Endothelial cell of umbilical vein (primary cell): ENCODE data around the gene DNAJC18. TPM values are rescaled to one million over a fixed set of nuclear protein-coding genes. Genes with fewer than 3 reads are reported as not detected.

Experiments used
- BruUV-seq: library from RNA; stranded (reverse); fragments of 400-500 nt; replicated peaks from 2 replicates; lab custom pipeline; 2021; lab: Mats Ljungman, UMichigan
- CTCF ChIA-PET: fragments of 300-600, 350-600 bp; sonication (Branson Sonifier 250); formaldehyde crosslinking; loops from one replicate; lab custom pipeline; 2021; ENCODE audit warnings: antibody characterized with exemption, inconsistent platforms; lab: Charles Lee
- POLR2A ChIA-PET: fragments of 300-600, 350-600 bp; sonication (Branson Sonifier 250); formaldehyde crosslinking; loops from one replicate; lab custom pipeline; 2021; ENCODE audit warnings: antibody characterized with exemption, inconsistent platforms; lab: Charles Lee
- DNase-seq: peaks from one replicate; pipeline ENCODE4 v3.0.0-alpha.2; 2011; ENCODE audit warnings: low read depth, low spot score
- FAIRE-seq: peaks from 2 replicates; lab custom pipeline; 2011; peaks lifted over from hg19 to GRCh38; lab: Jason Lieb, UNC
- H2AFZ ChIP-seq: 2 replicates; pipeline ENCODE4 v1.6.0; 2012; ENCODE audit warnings: low read depth, low read length, control low read depth, inconsistent platforms
- H3K27ac ChIP-seq: 2 replicates; pipeline ENCODE4 v1.5.1; 2011; ENCODE audit warnings: low read depth, mild to moderate bottlenecking, control low read depth, low read length, moderate library complexity; ENCODE audit not compliant: insufficient read depth
- H3K27me3 ChIP-seq, 2 experiments: 2 replicates each; pipeline versions ENCODE4 v1.6.0 to v1.6.1; 2011; ENCODE audit warnings: low read length in 2 of 2, mixed read lengths in 1 of 2; ENCODE audit not compliant: control insufficient read depth in 2 of 2, insufficient read depth in 2 of 2
- H3K36me3 ChIP-seq, 2 experiments: 2 replicates in 1 of 2; 3 replicates in 1 of 2; pipeline ENCODE4 v1.5.1; 2011; ENCODE audit warnings: low read length in 2 of 2, mild to moderate bottlenecking in 1 of 2, moderate library complexity in 1 of 2; ENCODE audit not compliant: control insufficient read depth in 2 of 2, insufficient read depth in 2 of 2; ENCODE audit errors: extremely low read depth in 1 of 2
- H3K4me1 ChIP-seq: 3 replicates; pipeline ENCODE4 v1.5.1; 2011; ENCODE audit warnings: mild to moderate bottlenecking, low read length; ENCODE audit not compliant: control insufficient read depth, insufficient read depth; ENCODE audit errors: extremely low read depth
- H3K4me2 ChIP-seq: 2 replicates; pipeline ENCODE4 v1.6.1; 2011; ENCODE audit warnings: low read length, control low read depth, mixed read lengths; ENCODE audit not compliant: insufficient read depth
- H3K4me3 ChIP-seq, 3 experiments: fragments of 200-600 bp in 1 of 3; sonication (generic), shearing (Covaris generic) in 1 of 3; replicated peaks in 1 of 3; 2 replicates each; pipeline ENCODE4 v1.5.1; 2011 to 2016; ENCODE audit warnings: control low read depth in 3 of 3, low read length in 3 of 3, mild to moderate bottlenecking in 2 of 3, inconsistent platforms in 1 of 3, low read depth in 1 of 3, moderate library complexity in 1 of 3; ENCODE audit not compliant: insufficient read depth in 1 of 3
- H3K79me2 ChIP-seq: 2 replicates; pipeline ENCODE4 v1.6.0; 2012; ENCODE audit warnings: low read length, inconsistent platforms; ENCODE audit not compliant: control insufficient read depth, insufficient read depth
- H3K9ac ChIP-seq: replicated peaks from 2 replicates; pipeline ENCODE3; 2011; ENCODE audit warnings: low read length, control low read depth; ENCODE audit not compliant: insufficient read depth; ENCODE audit errors: extremely low read depth
- H3K9me1 ChIP-seq: replicated peaks from 3 replicates; pipeline ENCODE4 v1.6.0; 2011; ENCODE audit warnings: mild to moderate bottlenecking, low read length; ENCODE audit not compliant: control insufficient read depth, insufficient read depth; ENCODE audit errors: extremely low read depth
- H3K9me3 ChIP-seq: replicated peaks from 2 replicates; pipeline ENCODE4 v1.5.1; 2012; ENCODE audit warnings: low read length, inconsistent platforms; ENCODE audit not compliant: control insufficient read depth, insufficient read depth
- H4K20me1 ChIP-seq: replicated peaks from 2 replicates; pipeline ENCODE3; 2011; ENCODE audit warnings: mild to moderate bottlenecking, low read length; ENCODE audit not compliant: control insufficient read depth, insufficient read depth; ENCODE audit errors: extremely low read depth
- CTCF ChIP-seq, 2 donors: IDR thresholded peaks; 1 replicate in 1 of 2; 2 replicates in 1 of 2; pipeline ENCODE4 v1.5.1; 2011; ENCODE audit warnings: low read length in 2 of 2, mild to moderate bottlenecking in 2 of 2, moderate library complexity in 2 of 2, control low read depth in 1 of 2, inconsistent platforms in 1 of 2, low read depth in 1 of 2; ENCODE audit not compliant: insufficient read depth in 1 of 2; ENCODE audit errors: extremely low read depth in 1 of 2
- EZH2 ChIP-seq: IDR thresholded peaks from 2 replicates; pipeline ENCODE4 v1.6.1; 2012; ENCODE audit warnings: borderline replicate concordance, low read depth, mild to moderate bottlenecking, moderate library complexity, low read length, inconsistent platforms; ENCODE audit not compliant: severe bottlenecking
- FOS ChIP-seq: IDR thresholded peaks from 2 replicates; pipeline ENCODE4 v1.6.1; 2011; ENCODE audit warnings: mild to moderate bottlenecking, low read length, moderate library complexity, borderline replicate concordance; ENCODE audit not compliant: insufficient read depth
- GATA2 ChIP-seq: IDR thresholded peaks from 2 replicates; pipeline ENCODE4 v1.7.0; 2011; ENCODE audit warnings: low read depth, mild to moderate bottlenecking, moderate library complexity, mixed read lengths, low read length; ENCODE audit not compliant: insufficient read length, insufficient read depth
- JUN ChIP-seq: IDR thresholded peaks from 2 replicates; pipeline ENCODE4 v1.6.1; 2011; ENCODE audit warnings: borderline replicate concordance, low read depth; ENCODE audit not compliant: insufficient read length, insufficient read depth
- MAX ChIP-seq: IDR thresholded peaks from 2 replicates; pipeline ENCODE4 v1.6.1; 2011; ENCODE audit not compliant: insufficient read depth, insufficient read length
- MYC ChIP-seq: IDR thresholded peaks from one replicate; pipeline ENCODE4 v1.6.1; 2011; ENCODE audit warnings: mild to moderate bottlenecking, low read depth, low read length
- POLR2A ChIP-seq: IDR thresholded peaks from 2 replicates; pipeline ENCODE4 v1.6.1; 2012; ENCODE audit warnings: low read depth, mild to moderate bottlenecking, control low read depth, low read length
- POLR2AphosphoS5 ChIP-seq: IDR thresholded peaks from 2 replicates; pipeline ENCODE4 v1.6.1; 2012; ENCODE audit warnings: low read depth, mild to moderate bottlenecking, control low read depth, low read length, moderate library complexity; ENCODE audit not compliant: insufficient read depth
- dilution Hi-C: fragments of 300-500 bp; cut with MboI; formaldehyde crosslinking; loops from one replicate; pipeline ENCODE4 v1.15.0; 2019; ENCODE audit warnings: low sequenced_read_pairs; ENCODE audit not compliant: extremely low pct_ligation_motif_present
- intact Hi-C: fragments of 100-400 bp; cut with micrococcal nuclease; formaldehyde crosslinking; loops from one replicate; pipeline ENCODE4 v1.10.0; 2022
- polyA plus RNA-seq, 4 experiments: library from polyadenylated mRNA; depleted of rRNA in 3 of 4; stranded (reverse) in 3 of 4; unstranded in 1 of 4; fragments of >200 nt; gene quantifications; 2 replicates each; pipeline versions ENCODE4 v1.2.1 to v1.2.3, GENCODE V29; 2011 to 2012; ENCODE audit warnings: missing spikeins in 1 of 4
- total RNA-seq: library from RNA; stranded (reverse); gene quantifications from 2 replicates; pipeline ENCODE4 v1.2.3, GENCODE V29; 2021

The DNAJC18 gene
- total and polyA plus RNA-seq, 2 donors (not counting 3 experiments of a cell fraction or from before 2014, with no cell fraction given) = 23.2 to 52.6 TPM

DNA sequence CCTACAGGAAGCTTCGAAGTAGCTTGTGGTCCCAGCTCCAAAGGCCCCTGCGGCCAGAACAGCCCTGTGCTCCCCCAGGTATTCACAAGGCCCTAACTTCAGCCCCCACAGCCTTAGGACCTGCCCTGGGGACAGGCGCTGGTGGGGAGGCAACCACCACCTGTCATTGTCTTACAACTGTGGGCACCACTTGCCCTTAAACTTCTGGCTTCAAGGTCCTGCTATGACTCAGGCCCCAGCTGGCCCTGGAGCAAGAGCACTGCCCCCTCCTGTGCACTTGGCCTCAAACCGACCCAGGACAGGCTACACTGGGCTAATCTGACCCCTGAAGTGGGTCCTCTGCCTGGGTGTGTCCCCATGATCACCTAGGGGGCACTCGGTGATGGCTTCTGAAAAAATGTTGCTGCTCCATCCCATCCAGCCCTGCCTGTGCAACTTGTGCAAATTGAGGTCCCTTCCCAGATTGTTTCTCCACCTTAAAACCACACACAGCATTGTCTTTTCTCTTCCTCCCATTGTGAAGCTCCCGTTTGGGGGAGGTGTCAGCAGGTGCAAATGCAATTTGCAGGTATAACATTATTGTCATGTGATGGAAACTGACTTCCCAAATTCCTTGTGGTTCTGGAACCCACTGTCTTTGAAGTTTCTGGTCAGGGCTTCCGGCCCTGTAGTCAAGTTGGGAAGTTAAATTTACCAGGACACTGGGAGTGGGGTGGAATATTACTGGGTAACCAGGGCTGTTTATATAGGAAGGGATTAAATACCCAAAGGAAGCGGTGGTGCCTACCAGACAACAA is 43.3 kb downstream of the DNAJC18 start:
- dilution Hi-C loops (no loop called here), intact Hi-C loops (no loop called here)
- Histone ChIP-seq H3K27me3 (peaks cover 7 to 14% of the 10 kb centered on the region in 2 experiments), H3K4me2 (no peak overlapping the region), H3K9me3 (no peaks in the 10 kb centered on the region), H3K27ac (no peak overlapping the region), H3K79me2 (no peaks in the 10 kb centered on the region), H3K9ac (no peak overlapping the region), H3K36me3 (no peaks in the 10 kb centered on the region), H2AFZ (no peak overlapping the region), H3K4me3 (no peak overlapping the region), H4K20me1 (no peaks in the 10 kb centered on the region), H3K9me1 (no peaks in the 10 kb centered on the region), H3K4me1 (peaks cover 6% of the 10 kb centered on the region)
- TF ChIP-seq POLR2AphosphoS5 (no peak), POLR2A (no peak), EZH2 (no peak), MYC (no peak), GATA2 (no peak), JUN (no peak), MAX (no peak), FOS (no peak), CTCF (IDR thresholded peaks at IDR 0.05; ENCODE audit: extremely low read depth in 1 of 2, insufficient read depth in 1 of 2, low read depth in 1 of 2, low read length in 2 of 2) (no peak)
- no TSS peak for BruUV-seq
- no peak for DNase-seq
- no peak for FAIRE-seq
- ChIA-PET CTCF (interaction anchor here (1.2 kb wide), 1 partner anchor 10 kb away, joined by 3 read pairs; no protein-coding TSS in a partner anchor), POLR2A (interaction anchor here (0.6 kb wide), 1 partner anchor 854 kb away, joined by 6 read pairs; no protein-coding TSS in a partner anchor)
